ENCODE data around the gene C11orf54. TPM values are rescaled to one million over a fixed set of nuclear protein-coding genes. Genes with fewer than 3 reads are reported as not detected.
"Not testable (repeated sequence)": the region's sequence is repeated elsewhere in the genome, so short reads cannot be mapped to it uniquely, and the experiment has no call there.

C11orf54 gene
- total RNA-seq, 1 experiment from 2014 or later: 18.1 TPM

GRCh38 chr11:93734427-93735222, 6.8 kb upstream of the C11orf54 start:
- DNase-seq (ENCODE audit: low read depth): no peak

- no peak for DNase-seq (ENCODE audit: low read depth)
These were observed 5.8 kb upstream of the C11orf54 start for GRCh38 chr11:93735627-93736026.

- DNase-seq (ENCODE audit: low read depth): no peak
These were observed 5.3 kb upstream of the C11orf54 start for GRCh38 chr11:93736129-93736528.

- DNase-seq (ENCODE audit: low read depth): no peak
These were observed 3.4 kb upstream of the C11orf54 start for GRCh38 chr11:93737904-93738612.

- DNase-seq (ENCODE audit: low read depth): no peak
These were observed 2.8 kb upstream of the C11orf54 start for GRCh38 chr11:93738647-93739081.

GRCh38 chr11:93740031-93740729, 1.3 kb upstream of the C11orf54 start:
- DNase-seq (ENCODE audit: low read depth): peak; percentile 42

- peak; percentile 67 for DNase-seq (ENCODE audit: low read depth)
These were observed 760 bp upstream of the C11orf54 start for GRCh38 chr11:93740730-93741093.

GRCh38 chr11:93741882-93742226, 382 bp downstream of the C11orf54 start:
- DNase-seq (ENCODE audit: low read depth): peak; percentile 77

GRCh38 chr11:93743291-93743690, 1.8 kb downstream of the C11orf54 start:
- DNase-seq (ENCODE audit: low read depth): no peak

GRCh38 chr11:93744669-93745004, 3.2 kb downstream of the C11orf54 start:
- DNase-seq (ENCODE audit: low read depth): no peak

- not testable (repeated sequence) for DNase-seq (ENCODE audit: low read depth)
These were observed 3.7 kb downstream of the C11orf54 start for GRCh38 chr11:93745005-93745755.

GRCh38 chr11:93746101-93746500, 4.6 kb downstream of the C11orf54 start:
- DNase-seq (ENCODE audit: low read depth): no peak

- no peak for DNase-seq (ENCODE audit: low read depth)
These were observed 5.7 kb downstream of the C11orf54 start for GRCh38 chr11:93747122-93747521.

GRCh38 chr11:93751001-93751400, 9.5 kb downstream of the C11orf54 start:
- DNase-seq (ENCODE audit: low read depth): no peak

- DNase-seq (ENCODE audit: low read depth): no peak
These were observed 11.8 kb downstream of the C11orf54 start for GRCh38 chr11:93753241-93753640.

- no peak for DNase-seq (ENCODE audit: low read depth)
These were observed 15.3 kb downstream of the C11orf54 start for GRCh38 chr11:93756748-93757147.

GRCh38 chr11:93757301-93757700, 15.8 kb downstream of the C11orf54 start:
- DNase-seq (ENCODE audit: low read depth): no peak

- DNase-seq (ENCODE audit: low read depth): no peak
These were observed 16.7 kb downstream of the C11orf54 start for GRCh38 chr11:93757924-93758865.

GRCh38 chr11:93759123-93759522, 17.7 kb downstream of the C11orf54 start:
- not testable (repeated sequence) for DNase-seq (ENCODE audit: low read depth)

GRCh38 chr11:93761910-93762309, 20.4 kb downstream of the C11orf54 start:
- DNase-seq (ENCODE audit: low read depth): no peak

GRCh38 chr11:93765551-93765950, 24.1 kb downstream of the C11orf54 start:
- no peak for DNase-seq (ENCODE audit: low read depth)
